ENCODE results near the gene SLC5A4. TPM values are rescaled to one million over a fixed set of nuclear protein-coding genes. Genes with fewer than 3 reads are reported as not detected.

Gene SLC5A4
- total RNA-seq, 1 experiment from 2014 or later: not detected

GRCh38 chr22:32232191-32232830, 22.8 kb downstream of the SLC5A4 start:
- no peak for DNase-seq (ENCODE audit: low read depth)

- no peak for DNase-seq (ENCODE audit: low read depth)
Measured at GRCh38 chr22:32226326-32227104, 28.6 kb downstream of the SLC5A4 start.

- no peak for DNase-seq (ENCODE audit: low read depth)
Measured at GRCh38 chr22:32222991-32223390, 32.2 kb downstream of the SLC5A4 start.

- DNase-seq (ENCODE audit: low read depth): no peak
Measured at GRCh38 chr22:32219026-32219425, 36.1 kb downstream of the SLC5A4 start.

GRCh38 chr22:32218470-32218869, 36.7 kb downstream of the SLC5A4 start:
- DNase-seq (ENCODE audit: low read depth): no peak

GRCh38 chr22:32217465-32217864, 37.7 kb downstream of the SLC5A4 start:
- peak; percentile 52 for DNase-seq (ENCODE audit: low read depth)

- DNase-seq (ENCODE audit: low read depth): no peak
Measured at GRCh38 chr22:32216911-32217310, 38.2 kb downstream of the SLC5A4 start.

- DNase-seq (ENCODE audit: low read depth): no peak
Measured at GRCh38 chr22:32211011-32211410, 44.1 kb downstream of the SLC5A4 start.

GRCh38 chr22:32208681-32209080, 46.5 kb downstream of the SLC5A4 start:
- DNase-seq (ENCODE audit: low read depth): no peak

GRCh38 chr22:32207971-32208480, 47.1 kb downstream of the SLC5A4 start:
- DNase-seq (ENCODE audit: low read depth): no peak

- peak; percentile 60 for DNase-seq (ENCODE audit: low read depth)
Measured at GRCh38 chr22:32206774-32207758, 48.1 kb downstream of the SLC5A4 start.

- DNase-seq (ENCODE audit: low read depth): no peak
Measured at GRCh38 chr22:32205974-32206773, 49.0 kb downstream of the SLC5A4 start.

- peak; percentile 93 for DNase-seq (ENCODE audit: low read depth)
Measured at GRCh38 chr22:32204856-32205722, 50.1 kb downstream of the SLC5A4 start, which contains the start of gene RFPL2. Gene RFPL2 (minus strand): TSS chr22:32205073. CDS start chr22:32202451, 2,622 bp downstream.

- peak; percentile 51 for DNase-seq (ENCODE audit: low read depth)
Measured at GRCh38 chr22:32204040-32204855, 50.9 kb downstream of the SLC5A4 start.

GRCh38 chr22:32203181-32204039, 51.7 kb downstream of the SLC5A4 start:
- no peak for DNase-seq (ENCODE audit: low read depth)

GRCh38 chr22:32202539-32203180, 52.5 kb downstream of the SLC5A4 start:
- peak; percentile 70 for DNase-seq (ENCODE audit: low read depth)

- DNase-seq (ENCODE audit: low read depth): no peak
Measured at GRCh38 chr22:32202161-32202538, 53.0 kb downstream of the SLC5A4 start.

GRCh38 chr22:32200752-32201151, 54.4 kb downstream of the SLC5A4 start:
- no peak for DNase-seq (ENCODE audit: low read depth)

Data from Daoy (cell line).